Motor neuron (in vitro differentiated cells): Measurements from ENCODE around the gene C1orf232. TPM values are rescaled to one million over a fixed set of nuclear protein-coding genes. Genes with fewer than 3 reads are reported as not detected.

Source experiments
- ATAC-seq, 8 experiments: fragments of 200-7000 bp; cut with Tn5 transposase; replicated peaks in 6 of 8; 2 replicates each; pipeline ENCODE4 v1.8.0; 2021; ENCODE audit warnings: mild to moderate bottlenecking in 8 of 8, moderate library complexity in 8 of 8
- H3K27ac ChIP-seq, 2 donors: fragments of 250-450 bp; sonication (Bioruptor Pico); 2 replicates each; pipeline ENCODE4 v1.9.0; 2021; ENCODE audit warnings: antibody characterized with exemption in 2 of 2, mild to moderate bottlenecking in 2 of 2, moderate library complexity in 1 of 2
- H3K4me1 ChIP-seq, 2 donors: fragments of 250-450 bp; sonication (Bioruptor Pico); replicated peaks in 1 of 2; 2 replicates each; pipeline ENCODE4 v1.6.1; 2021; ENCODE audit warnings: antibody characterized with exemption in 2 of 2, mild to moderate bottlenecking in 2 of 2, moderate library complexity in 1 of 2
- H3K4me3 ChIP-seq, 5 donors: fragments of 250-450 bp; sonication (Bioruptor Pico); 2 replicates each; pipeline ENCODE4 v1.9.0; 2021; ENCODE audit warnings: antibody characterized with exemption in 5 of 5, mild to moderate bottlenecking in 5 of 5, moderate library complexity in 4 of 5
- WGBS, 10 experiments: fragments of 450-650 bp; shearing (Covaris generic); methylation state at CpG; one replicate each; pipeline ENCODE4 v1.0.0; 2022; 5-methylcytosine and 5-hydroxymethylcytosine counted together
- in situ Hi-C, 9 experiments: fragments of 400-800 bp; cut with MboI; loops; one replicate each; pipeline ENCODE4 v1.15.0; 2021; ENCODE audit warnings: low sequenced_read_pairs in 9 of 9, low pct_unique_long_range_greater_than_20kb in 2 of 9; ENCODE audit not compliant: unreplicated experiment in 9 of 9
- total RNA-seq, 8 experiments: library from RNA; unstranded; fragments of 300-600 nt; gene quantifications; 2 replicates each; pipeline versions ENCODE4 v1.2.3 to v1.2.4, GENCODE V29; 2022

The C1orf232 gene
- total RNA-seq, 8 experiments from 2014 or later: 0.54 to 1.3 (median 0.92) TPM; not detected in 3

- no peak for ATAC-seq
- in situ Hi-C loops: loop anchor here in 2 of 9 experiments (10.0 kb wide), 1 partner anchor 55 kb away; no protein-coding TSS in a partner anchor
- Histone ChIP-seq H3K4me1 (peaks cover 49 to 68% of the 10 kb centered on the region in 2 donors), H3K27ac (no peak overlapping the region), H3K4me3 (no peak overlapping the region)
- 0 to 100% (median 31%) methylated on average over 1 to 4 of the region's 4 CpGs; no CpG with 5 or more reads in 4 of the 10 experiments for WGBS, 10 experiments
These were observed 9.1 kb downstream of the C1orf232 start for GRCh38 chr1:26159743-26160039.

- in situ Hi-C loops: loop anchor here in 2 of 9 experiments (10.0 kb wide), 1 partner anchor 54 kb away; no protein-coding TSS in a partner anchor
- 0 to 67% (median 27%) methylated on average over 1 to 5 of the region's 6 CpGs; no CpG with 5 or more reads in 4 of the 10 experiments for WGBS, 10 experiments
- peaks cover 47 to 69% of the 10 kb centered on the region in 2 donors for H3K4me1 ChIP-seq
- no peak within 1 kb of the TSS for H3K27ac ChIP-seq
- ATAC-seq: peak in 2 of 8 experiments; percentile 3 to 10
- no peak within 1 kb of the TSS for H3K4me3 ChIP-seq
These were observed 9.6 kb downstream of the C1orf232 start, which contains the start of gene FAM110D for GRCh38 chr1:26158908-26159742. Gene FAM110D (plus strand): TSS chr1:26159079. CDS start chr1:26161292, 2,213 bp downstream.

GRCh38 chr1:26158271-26158907 is 10.4 kb downstream of the C1orf232 start:
- H3K27ac ChIP-seq: no peak overlapping the region
- in situ Hi-C loops: loop anchor here in 2 of 9 experiments (10.0 kb wide), 1 partner anchor 54 kb away; no protein-coding TSS in a partner anchor
- WGBS, 10 experiments: 58 to 100% (median 70%) methylated on average over 1 to 5 of the region's 5 CpGs; no CpG with 5 or more reads in 5 of the 10 experiments
- H3K4me3 ChIP-seq: no peak overlapping the region
- H3K4me1 ChIP-seq: peaks cover 47 to 63% of the 10 kb centered on the region in 2 donors
- no peak for ATAC-seq

- H3K4me3 ChIP-seq: no peak overlapping the region
These were observed 12.3 kb downstream of the C1orf232 start for GRCh38 chr1:26156285-26157038.

GRCh38 chr1:26155370-26156284 is 13.1 kb downstream of the C1orf232 start:
- ATAC-seq: peak in 4 of 8 experiments; percentile 12 to 34 (median 20)
- Histone ChIP-seq H3K4me1 (peaks cover 40 to 52% of the 10 kb centered on the region in 2 donors), H3K27ac (no peak overlapping the region), H3K4me3 (no peak overlapping the region)
- 0 to 85% (median 59%) methylated on average over 1 to 13 of the region's 21 CpGs; no CpG with 5 or more reads in 2 of the 10 experiments for WGBS, 10 experiments
- in situ Hi-C loops: loop anchor here in 2 of 9 experiments (10.0 kb wide), 1 partner anchor 51 kb away; no protein-coding TSS in a partner anchor

More at GRCh38 chr1:26156285-26157038, 12.3 kb downstream of the C1orf232 start:
- Histone ChIP-seq H3K27ac (no peak overlapping the region), H3K4me1 (peaks cover 47 to 60% of the 10 kb centered on the region in 2 donors)
- in situ Hi-C loops: loop anchor here in 2 of 9 experiments (10.0 kb wide), 1 partner anchor 52 kb away; no protein-coding TSS in a partner anchor
- peak in 3 of 8 experiments; percentile 4 to 50 (median 14) for ATAC-seq
- WGBS, 10 experiments: 0 to 60% (median 52%) methylated on average over 2 to 3 of the region's 12 CpGs; no CpG with 5 or more reads in 7 of the 10 experiments

- in situ Hi-C loops: loop anchor here in 2 of 9 experiments (10.0 kb wide), 1 partner anchor 50 kb away; no protein-coding TSS in a partner anchor
- Histone ChIP-seq H3K4me3 (no peak overlapping the region), H3K4me1 (peaks cover 35 to 46% of the 10 kb centered on the region in 2 donors), H3K27ac (peak overlapping the region in 1 of 2 donors; percentile 39)
- ATAC-seq: peak; percentile 11 to 68 (median 58)
- WGBS, 10 experiments: 0 to 57% (median 32%) methylated on average over 1 to 6 of the region's 9 CpGs; no CpG with 5 or more reads in 4 of the 10 experiments
These were observed 14.0 kb downstream of the C1orf232 start for GRCh38 chr1:26154750-26155149.

GRCh38 chr1:26153966-26154532 is 14.7 kb downstream of the C1orf232 start:
- H3K4me3 ChIP-seq: no peak overlapping the region
- 38 to 90% (median 72%) methylated on average over 2 to 5 of the region's 5 CpGs; no CpG with 5 or more reads in 1 of the 10 experiments for WGBS, 10 experiments
- peaks cover 28 to 39% of the 10 kb centered on the region in 2 donors for H3K4me1 ChIP-seq
- no peak overlapping the region for H3K27ac ChIP-seq
- ATAC-seq: no peak
- in situ Hi-C loops: loop anchor here in 2 of 9 experiments (10.0 kb wide), 1 partner anchor 49 kb away; no protein-coding TSS in a partner anchor

- in situ Hi-C loops: no loop called here
- no peak overlapping the region for H3K27ac ChIP-seq
- peaks cover 0 to 2% of the 10 kb centered on the region in 2 donors for H3K4me1 ChIP-seq
- no peak for ATAC-seq
- no peak overlapping the region for H3K4me3 ChIP-seq
These were observed 19.9 kb downstream of the C1orf232 start for GRCh38 chr1:26148887-26149286.

- ATAC-seq: peak in 2 of 8 experiments; percentile 12 to 14
- in situ Hi-C loops: no loop called here
- H3K27ac ChIP-seq: no peak overlapping the region
- 0 to 100% (median 52%) methylated on average over 1 to 6 of the region's 6 CpGs; no CpG with 5 or more reads in 4 of the 10 experiments for WGBS, 10 experiments
- H3K4me3 ChIP-seq: no peak overlapping the region
- H3K4me1 ChIP-seq: peaks cover 0 to 2% of the 10 kb centered on the region in 2 donors
These were observed 22.8 kb downstream of the C1orf232 start for GRCh38 chr1:26145960-26146294.

GRCh38 chr1:26145041-26145959 is 23.5 kb downstream of the C1orf232 start:
- no peak overlapping the region for H3K4me3 ChIP-seq
- H3K4me1 ChIP-seq: peaks cover 0 to 2% of the 10 kb centered on the region in 2 donors
- in situ Hi-C loops: no loop called here
- H3K27ac ChIP-seq: no peak overlapping the region
- ATAC-seq: peak; percentile 88 to 100 (median 94)
- 0 to 54% (median 8%) methylated on average over 4 to 18 of the region's 19 CpGs; no CpG with 5 or more reads in 3 of the 10 experiments for WGBS, 10 experiments
